K562 (cell line): ENCODE measurements around the gene GRPR.

ENCODE experiments used
- ARID3A ChIP-seq: IDR thresholded peaks from 2 replicates; pipeline ENCODE4 v1.6.1; 2012; ENCODE audit warnings: low read depth, low read length, improper control_type of control experiment, borderline replicate concordance
- CTCF ChIP-seq, 3 experiments: IDR thresholded peaks in 2 of 3; conservative IDR thresholded peaks in 1 of 3; 2 replicates each; pipeline ENCODE4 v1.5.1; 2011 to 2012; ENCODE audit warnings: low read length in 3 of 3, mild to moderate bottlenecking in 3 of 3, control low read depth in 2 of 3, improper control_type of control experiment in 1 of 3, inconsistent platforms in 1 of 3, low read depth in 1 of 3, mixed read lengths in 1 of 3, moderate library complexity in 1 of 3; ENCODE audit not compliant: insufficient read depth in 2 of 3
- EP300 ChIP-seq: IDR thresholded peaks from 2 replicates; pipeline ENCODE4 v1.6.1; 2012; ENCODE audit warnings: low read length, improper control_type of control experiment
- PHB ChIP-seq: fragments of 250-450 bp; sonication (Bioruptor Pico); IDR thresholded peaks from 2 replicates; pipeline ENCODE4 v1.5.0; 2021
- TCF7 ChIP-seq: sonication (generic); IDR thresholded peaks from 2 replicates; pipeline ENCODE4 v1.6.1; 2016; ENCODE audit warnings: antibody characterized with exemption, borderline replicate concordance
- ZBTB26 ChIP-seq: fragments of 450-650 bp; formaldehyde crosslinking; IDR thresholded peaks from 2 replicates; pipeline ENCODE4 v1.4.0; 2022; ENCODE audit warnings: missing genetic modification characterization

GRCh38 chrX:16187024-16187760 lies 63.8 kb downstream of the GRPR start:
- TF ChIP-seq TCF7, result no peak
- no peak for TF ChIP-seq ARID3A
- TF ChIP-seq ZBTB26 (CRISPR knock-in tag), result no peak
- no peak for TF ChIP-seq EP300
- no peak for TF ChIP-seq PHB
- no peak for TF ChIP-seq CTCF (IDR thresholded peaks at IDR 0.05 in 2 of 3, conservative IDR thresholded peaks at IDR 0.05 in 1 of 3; ENCODE audit: insufficient read depth in 2 of 3, low read depth in 1 of 3, low read length in 3 of 3)
